CD4-positive, alpha-beta T cell treated with Interleukin-4 for 1 hour (primary cell): ENCODE measurements around the gene NELL1.

ENCODE experiments used
- DNase-seq, 2 donors: peaks; one replicate each; pipeline ENCODE4 v3.0.0-alpha.2; 2020 to 2022

The NELL1 gene

GRCh38 chr11:20880094-20880493 is 210.7 kb downstream of the NELL1 start:
- DNase-seq = no peak

- DNase-seq = no peak
Measured at GRCh38 chr11:20881328-20882079, 212.1 kb downstream of the NELL1 start.

GRCh38 chr11:20887137-20887536 is 217.8 kb downstream of the NELL1 start:
- no peak for DNase-seq

GRCh38 chr11:20894296-20894695 is 224.9 kb downstream of the NELL1 start:
- no peak for DNase-seq

- DNase-seq = no peak
Measured at GRCh38 chr11:20909995-20910726, 240.8 kb downstream of the NELL1 start.

- no peak for DNase-seq
Measured at GRCh38 chr11:20910733-20911132, 241.3 kb downstream of the NELL1 start.

GRCh38 chr11:20912065-20912821 is 242.9 kb downstream of the NELL1 start:
- no peak for DNase-seq

GRCh38 chr11:20912922-20913512 is 243.6 kb downstream of the NELL1 start:
- DNase-seq = no peak

- no peak for DNase-seq
Measured at GRCh38 chr11:20917306-20917705, 247.9 kb downstream of the NELL1 start.

GRCh38 chr11:20926799-20927540 is 257.6 kb downstream of the NELL1 start:
- DNase-seq = no peak

GRCh38 chr11:20931029-20931428 is 261.6 kb downstream of the NELL1 start:
- no peak for DNase-seq

- no peak for DNase-seq
Measured at GRCh38 chr11:20933086-20933485, 263.7 kb downstream of the NELL1 start.

GRCh38 chr11:20933958-20934357 is 264.6 kb downstream of the NELL1 start:
- no peak for DNase-seq

- DNase-seq = no peak
Measured at GRCh38 chr11:20934516-20934915, 265.1 kb downstream of the NELL1 start.

GRCh38 chr11:20937826-20938225 is 268.4 kb downstream of the NELL1 start:
- DNase-seq = no peak

- DNase-seq = no peak
Measured at GRCh38 chr11:20949585-20949984, 280.2 kb downstream of the NELL1 start.

- no peak for DNase-seq
Measured at GRCh38 chr11:20962581-20962980, 293.2 kb downstream of the NELL1 start.

- DNase-seq = no peak
Measured at GRCh38 chr11:20963596-20963995, 294.2 kb downstream of the NELL1 start.

GRCh38 chr11:20964985-20965384 is 295.6 kb downstream of the NELL1 start:
- DNase-seq = no peak

GRCh38 chr11:20966489-20966888 is 297.1 kb downstream of the NELL1 start:
- DNase-seq = no peak

GRCh38 chr11:20973940-20974559 is 304.7 kb downstream of the NELL1 start:
- no peak for DNase-seq

- no peak for DNase-seq
Measured at GRCh38 chr11:20980736-20981135, 311.4 kb downstream of the NELL1 start.
